K562 (cell line): ENCODE data around the gene FBXO28. TPM values are rescaled to one million over a fixed set of nuclear protein-coding genes. Genes with fewer than 3 reads are reported as not detected.
A peak's percentile ranks its signal among the peaks of the same experiment; 100 is the strongest.

Experiments used
- ATAC-seq: fragments of 200-7000 bp; cut with Tn5 transposase; 3 replicates; pipeline ENCODE4 v1.9.1; 2020; ENCODE audit warnings: moderate library complexity
- BruUV-seq: library from RNA; stranded (reverse); fragments of 400-500 nt; replicated peaks from 2 replicates; lab custom pipeline; 2021; lab: Mats Ljungman, UMichigan
- CTCF ChIA-PET: fragments of 300-600 bp; formaldehyde crosslinking; extraction: SDS; loops from one replicate; lab custom pipeline; 2021; ENCODE audit warnings: low intra/inter-chr PET ratio; lab: Yijun Ruan, JAX
- POLR2A ChIA-PET: fragments of 300-600, 350-650 bp; sonication (Branson Sonifier 250); formaldehyde crosslinking; extraction: SDS; loops from one replicate; lab custom pipeline; 2021; ENCODE audit warnings: antibody characterized with exemption, inconsistent platforms; lab: Yijun Ruan, JAX
- DNase-seq, 4 experiments: peaks; one replicate each; pipeline versions ENCODE4 v3.0.0 to v3.0.0-alpha.2; 2011 to 2018; ENCODE audit warnings: low spot score in 3 of 4, mixed read lengths in 3 of 4; ENCODE audit errors: extremely low read depth in 1 of 4
- FAIRE-seq: peaks from 2 replicates; lab custom pipeline; 2011; peaks lifted over from hg19 to GRCh38; lab: Jason Lieb, UNC
- H2AFZ ChIP-seq: 2 replicates; pipeline ENCODE4 v1.6.0; 2011; ENCODE audit warnings: low read depth, low read length, control low read depth, inconsistent platforms
- H3K27ac ChIP-seq: fragments of 200-600 bp; 3 replicates; pipeline ENCODE4 v1.8.0; 2011; ENCODE audit warnings: low read depth, mild to moderate bottlenecking, control low read depth, inconsistent platforms, low read length, moderate library complexity, mixed read lengths; ENCODE audit errors: extremely low read depth
- H3K27me3 ChIP-seq, 2 experiments: fragments of 300-600 bp in 1 of 2; 2 replicates in 1 of 2; 3 replicates in 1 of 2; pipeline versions ENCODE4 v1.6.0 to v1.8.0; 2011; ENCODE audit warnings: inconsistent platforms in 2 of 2, low read length in 2 of 2, mild to moderate bottlenecking in 1 of 2, mixed read lengths in 1 of 2, moderate library complexity in 1 of 2; ENCODE audit not compliant: control insufficient read depth in 2 of 2, insufficient read depth in 2 of 2
- H3K36me3 ChIP-seq: fragments of 300-600 bp; 3 replicates; pipeline ENCODE4 v1.8.0; 2011; ENCODE audit warnings: mild to moderate bottlenecking, low read length, inconsistent platforms; ENCODE audit not compliant: control insufficient read depth, insufficient read depth
- H3K4me1 ChIP-seq, 2 experiments: fragments of 200-600 bp in 1 of 2; replicated peaks in 1 of 2; 2 replicates in 1 of 2; 3 replicates in 1 of 2; pipeline versions ENCODE4 v1.5.1 to v1.8.0; 2011; ENCODE audit warnings: inconsistent platforms in 2 of 2, low read length in 2 of 2, mild to moderate bottlenecking in 1 of 2, mixed read lengths in 1 of 2, moderate library complexity in 1 of 2; ENCODE audit not compliant: control insufficient read depth in 2 of 2, insufficient read depth in 2 of 2
- H3K4me2 ChIP-seq: 2 replicates; pipeline ENCODE4 v1.6.1; 2011; ENCODE audit warnings: low read length, control low read depth, inconsistent platforms, mixed read lengths; ENCODE audit not compliant: insufficient read depth
- H3K4me3 ChIP-seq: fragments of 200-600 bp; sonication (generic), shearing (Covaris generic); 2 replicates; pipeline ENCODE4 v1.5.1; 2016; ENCODE audit warnings: control low read depth, inconsistent platforms
- H3K79me2 ChIP-seq: fragments of 200-600 bp; 3 replicates; pipeline ENCODE4 v1.8.0; 2011; ENCODE audit warnings: low read length, inconsistent platforms; ENCODE audit not compliant: control insufficient read depth, insufficient read depth
- H3K9ac ChIP-seq, 2 experiments: 2 replicates each; pipeline versions ENCODE4 v1.6.0 to v1.6.1; 2011; ENCODE audit warnings: low read depth in 2 of 2, low read length in 2 of 2, control low read depth in 1 of 2, inconsistent platforms in 1 of 2, mild to moderate bottlenecking in 1 of 2, mixed read lengths in 1 of 2; ENCODE audit not compliant: insufficient read depth in 1 of 2
- H3K9me1 ChIP-seq: one replicate; pipeline ENCODE4 v1.6.0; 2011; ENCODE audit warnings: inconsistent platforms, mild to moderate bottlenecking, low read length, moderate library complexity; ENCODE audit not compliant: control insufficient read depth, insufficient read depth
- H3K9me3 ChIP-seq: replicated peaks from 2 replicates; pipeline ENCODE4 v1.5.1; 2011; ENCODE audit warnings: low read depth, low read length, inconsistent platforms; ENCODE audit not compliant: control insufficient read depth, insufficient read depth
- H4K20me1 ChIP-seq: replicated peaks from 2 replicates; pipeline ENCODE4 v1.6.1; 2011; ENCODE audit warnings: low read length, inconsistent platforms, mixed read lengths; ENCODE audit not compliant: control insufficient read depth, insufficient read depth
- AFF1 ChIP-seq, 2 experiments: fragments of 450-650 bp; IDR thresholded peaks; 2 replicates each; pipeline ENCODE4 v1.6.1; 2018; ENCODE audit warnings: mild to moderate bottlenecking in 2 of 2, low read depth in 1 of 2; ENCODE audit not compliant: partially characterized antibody in 2 of 2
- BCOR ChIP-seq: fragments of 450-650 bp; IDR thresholded peaks from 2 replicates; pipeline ENCODE4 v1.6.1; 2016
- HMBOX1 ChIP-seq: sonication (generic); IDR thresholded peaks from 2 replicates; pipeline ENCODE4 v1.6.1; 2016
- MCM3 ChIP-seq: fragments of 450-650 bp; IDR thresholded peaks from 2 replicates; pipeline ENCODE4 v1.6.1; 2016
- NCOR1 ChIP-seq: fragments of 450-650 bp; IDR thresholded peaks from 2 replicates; pipeline ENCODE4 v1.6.1; 2016; ENCODE audit warnings: mild to moderate bottlenecking, moderate library complexity
- OTX1 ChIP-seq: fragments of 450-650 bp; formaldehyde crosslinking; IDR thresholded peaks from 2 replicates; pipeline ENCODE4 v1.4.0; 2022; ENCODE audit warnings: mild to moderate bottlenecking
- PHF21A ChIP-seq: fragments of 450-650 bp; IDR thresholded peaks from 2 replicates; pipeline ENCODE4 v1.6.1; 2017; ENCODE audit warnings: low read depth, borderline replicate concordance
- SRSF9 ChIP-seq: fragments of 200-400 bp; formaldehyde crosslinking; IDR thresholded peaks from 2 replicates; pipeline ENCODE4 v1.6.1; 2017; ENCODE audit warnings: low read depth, low read length, borderline replicate concordance
- ZNF592 ChIP-seq: fragments of 450-650 bp; IDR thresholded peaks from 2 replicates; pipeline ENCODE4 v1.6.1; 2017; ENCODE audit warnings: antibody characterized with exemption, mild to moderate bottlenecking
- ZNF655 ChIP-seq: fragments of 250-450 bp; sonication (Bioruptor Pico); IDR thresholded peaks from 2 replicates; pipeline ENCODE4 v1.5.0; 2021
- WGBS: fragments of 100-300 bp; shearing (Covaris generic); methylation state at CpG from one replicate; pipeline ENCODE4 v1.1.6; 2016; ENCODE audit warnings: low coverage, mixed read lengths; ENCODE audit not compliant: insufficient coverage; ENCODE audit errors: missing lambda C conversion rate; 5-methylcytosine and 5-hydroxymethylcytosine counted together
- in situ Hi-C: fragments of 300-500 bp; cut with MboI; formaldehyde crosslinking; loops from 4 replicates; pipeline ENCODE4 v1.15.0; 2018; ENCODE audit warnings: inconsistent platforms, mixed read lengths
- intact Hi-C: fragments of 100-400 bp; cut with micrococcal nuclease; formaldehyde crosslinking; loops from 2 replicates; pipeline ENCODE4 v1.14.2; 2022
- polyA plus RNA-seq, 8 experiments: library from polyadenylated mRNA; depleted of rRNA in 4 of 8; stranded (reverse) in 5 of 8; unstranded in 3 of 8; fragments of >200 nt; fragmentation: Nextera tagmentation in 2 of 8; fragmentation: Illumina TruSeq in 1 of 8; extraction: Ambion mirVana in 2 of 8; extraction: Trizol in 1 of 8; gene quantifications; 2 replicates each; pipeline versions ENCODE4 v1.2.1 to v1.2.3, GENCODE V29; 2011 to 2014; ENCODE audit warnings: inconsistent platforms in 1 of 8, missing spikeins in 1 of 8
- total RNA-seq, 7 experiments: library from RNA; depleted of rRNA in 6 of 7; stranded (reverse); fragments of >200 nt in 6 of 7; fragmentation: Illumina TruSeq in 2 of 7; extraction: Trizol in 2 of 7; gene quantifications; 2 replicates each; pipeline versions ENCODE4 v1.2.1 to v1.2.3, GENCODE V29; 2011 to 2021; ENCODE audit warnings: low replicate concordance in 1 of 7

FBXO28 gene
- total and polyA plus RNA-seq, 9 of the 15 experiments (the other 6 are each of a cell fraction or from before 2014, with no cell fraction given) = 4.1 to 34.8 (median 25.3) TPM

GRCh38 chr1:224080115-224080774 lies 33.7 kb upstream of the FBXO28 start:
- H2AFZ ChIP-seq = peak overlapping the region; percentile 61
- in situ Hi-C loops = no loop called here
- TF ChIP-seq HMBOX1 (peak; percentile 73; the same call in 1 of the 2 replicates), AFF1 (IDR thresholded peaks at IDR 0.05; ENCODE audit: low read depth in 1 of 2, partially characterized antibody in 2 of 2) (no peak), ZNF592 (0 out of 2 replicates have a peak, but pooled peaks have one; percentile 29), SRSF9 (no peak), PHF21A (0 out of 2 replicates have a peak, but pooled peaks have one; percentile 46), OTX1 (CRISPR knock-in tag) (no peak), BCOR (no peak), NCOR1 (peak; percentile 62; the same call in 1 of the 2 replicates), MCM3 (no peak), ZNF655 (CRISPR knock-in tag) (no peak)

More at GRCh38 chr1:224080115-224080774, 33.7 kb upstream of the FBXO28 start:
- H3K4me3 ChIP-seq = no peak overlapping the region
- CTCF ChIA-PET = interaction anchor here (1.0 kb wide), 1 partner anchor 13 kb away, joined by 5 read pairs; no protein-coding TSS in a partner anchor
- H3K36me3 ChIP-seq = no peaks in the 10 kb centered on the region
- no peaks in the 10 kb centered on the region for H3K9me3 ChIP-seq
- H3K9ac ChIP-seq = peak overlapping the region in 1 of 2 experiments; percentile 7; a peak in 1 of 4 replicates
- H3K79me2 ChIP-seq = no peaks in the 10 kb centered on the region
- no TSS peak for BruUV-seq
- H4K20me1 ChIP-seq = no peaks in the 10 kb centered on the region
- H3K4me2 ChIP-seq = peak overlapping the region; percentile 47
- WGBS = 18% methylated on average over 9 of the region's 9 CpGs
- POLR2A ChIA-PET = interaction anchor here (0.6 to 2.1 kb wide), 5 partner anchors 10 to 29 kb away, joined by 3 to 5 read pairs (median 4); no protein-coding TSS in a partner anchor
- peak; percentile 83 for FAIRE-seq
- H3K27ac ChIP-seq = peak overlapping the region; percentile 51; the same call in 2 of the 3 replicates
- H3K4me1 ChIP-seq = peaks cover 5 to 16% of the 10 kb centered on the region in 2 experiments; a peak in 4 of 5 replicates
- intact Hi-C loops = no loop called here
- no peaks in the 10 kb centered on the region for H3K9me1 ChIP-seq
- peak; percentile 87 for ATAC-seq
- H3K27me3 ChIP-seq = no peaks in the 10 kb centered on the region
- DNase-seq = peak in 2 of 4 experiments; percentile 73 to 86
